Tibial nerve (tissue), 4 donors: Measurements from ENCODE around the gene TRIM40.

Experiments
- CTCF ChIP-seq, 5 experiments: fragments of 200-600 bp in 3 of 5; fragments of 450-650 bp in 2 of 5; sonication (generic) in 3 of 5; IDR thresholded peaks; one replicate each; pipeline ENCODE4 v1.5.1; 2016 to 2019; ENCODE audit warnings: antibody characterized with exemption in 5 of 5, mild to moderate bottlenecking in 3 of 5, moderate library complexity in 2 of 5
- EP300 ChIP-seq, 2 donors: sonication (generic); formaldehyde crosslinking; IDR thresholded peaks; one replicate each; pipeline ENCODE4 v1.6.1; 2017; ENCODE audit warnings: antibody characterized with exemption in 2 of 2, mild to moderate bottlenecking in 1 of 2
- POLR2A ChIP-seq, 2 donors: fragments of 450-650 bp; IDR thresholded peaks; one replicate each; pipeline ENCODE4 v1.6.1; 2017; ENCODE audit warnings: antibody characterized with exemption in 2 of 2, mild to moderate bottlenecking in 2 of 2, moderate library complexity in 2 of 2

- TF ChIP-seq CTCF (IDR thresholded peaks at IDR 0.05) (peak in 2 of 5 experiments; percentile 17 to 23), POLR2A (IDR thresholded peaks at IDR 0.05) (peak; percentile 46 to 58), EP300 (IDR thresholded peaks at IDR 0.05) (peak in 1 of 2 donors; percentile 40)
These were observed 34.2 kb upstream of the TRIM40 start for GRCh38 chr6:30101444-30102413.
